ENCODE data around the gene NRSN1. TPM values are rescaled to one million over a fixed set of nuclear protein-coding genes. Genes with fewer than 3 reads are reported as not detected.

Gene NRSN1
- total and polyA plus RNA-seq, 9 of the 15 experiments (the other 6 are each of a cell fraction or from before 2014, with no cell fraction given) = not detected

DNA sequence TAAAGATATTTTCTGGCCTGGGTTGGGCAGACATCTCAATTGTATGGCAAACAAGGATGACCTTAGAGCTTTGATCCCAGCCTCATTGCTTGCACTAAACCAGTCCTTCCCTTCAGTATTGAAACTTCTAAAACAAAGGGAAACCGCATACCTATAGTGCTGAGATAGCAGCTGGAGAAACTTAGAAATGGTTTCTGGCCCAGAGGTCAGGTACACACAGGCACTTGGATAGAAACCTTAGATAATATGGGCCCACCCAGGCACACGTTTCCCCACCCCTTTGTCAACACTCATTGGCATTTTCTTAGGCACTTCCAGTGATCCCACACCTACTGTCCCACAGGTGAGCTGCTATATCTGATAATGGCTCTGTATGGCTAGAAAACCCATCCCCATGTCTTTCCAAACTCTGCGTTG is 22.1 kb downstream of the NRSN1 start:
- no peaks in the 10 kb centered on the region for H3K79me2 ChIP-seq (ENCODE audit: control insufficient read depth, insufficient read depth, low read length)
- intact Hi-C loops (cut with micrococcal nuclease) (no loop called here), in situ Hi-C loops (cut with MboI) (no loop called here)
- no peak overlapping the region for H3K27ac ChIP-seq (ENCODE audit: extremely low read depth, low read depth, low read length)
- no peak overlapping the region for H3K4me2 ChIP-seq (ENCODE audit: insufficient read depth, low read length)
- no peaks in the 10 kb centered on the region for H3K27me3 ChIP-seq (ENCODE audit: control insufficient read depth in 2 of 2, insufficient read depth in 2 of 2, low read length in 2 of 2)
- no peaks in the 10 kb centered on the region for H4K20me1 ChIP-seq (replicated peaks; ENCODE audit: control insufficient read depth, insufficient read depth, low read length)
- H3K9ac ChIP-seq (ENCODE audit: insufficient read depth in 1 of 2, low read depth in 2 of 2, low read length in 2 of 2) = no peak overlapping the region
- BruUV-seq (replicated peaks) = no TSS peak
- H3K9me3 ChIP-seq (replicated peaks; ENCODE audit: control insufficient read depth, insufficient read depth, low read depth, low read length) = no peaks in the 10 kb centered on the region
- H3K9me1 ChIP-seq (ENCODE audit: control insufficient read depth, insufficient read depth, low read length) = no peaks in the 10 kb centered on the region
- H3K36me3 ChIP-seq (ENCODE audit: control insufficient read depth, insufficient read depth, low read length) = no peaks in the 10 kb centered on the region
- DNase-seq (ENCODE audit: extremely low read depth in 1 of 4, low spot score in 3 of 4) (no peak), FAIRE-seq (no peak), ATAC-seq (no peak)
- H3K4me1 ChIP-seq (replicated peaks in 1 of 2; ENCODE audit: control insufficient read depth in 2 of 2, insufficient read depth in 2 of 2, low read length in 2 of 2) = no peaks in the 10 kb centered on the region
- 0% methylated on average over 3 of the region's 3 CpGs for WGBS (ENCODE audit: insufficient coverage, low coverage, missing lambda C conversion rate)
- CTCF ChIA-PET (ENCODE audit: low intra/inter-chr PET ratio) = no interaction called here
- no peak overlapping the region for H3K4me3 ChIP-seq
- H2AFZ ChIP-seq (ENCODE audit: low read depth, low read length) = no peak overlapping the region
- POLR2A ChIA-PET = no interaction called here
- TF ChIP-seq YY1 (IDR thresholded peaks at IDR 0.05; ENCODE audit: borderline replicate concordance in 1 of 3, control insufficient read depth in 1 of 3, extremely low read depth in 1 of 3, insufficient read depth in 3 of 3, insufficient read length in 1 of 3, insufficient replicate concordance in 2 of 3, low read depth in 1 of 3, low read length in 2 of 3) (no peak), FOXJ2 (tag; IDR thresholded peaks at IDR 0.05) (no peak), STAG1 (CRISPR knock-in tag; IDR thresholded peaks at IDR 0.05; ENCODE audit: borderline replicate concordance) (no peak), NUFIP1 (IDR thresholded peaks at IDR 0.05; ENCODE audit: partially characterized antibody) (no peak), ARNT (IDR thresholded peaks at IDR 0.05) (no peak), HDAC3 (IDR thresholded peaks at IDR 0.05; ENCODE audit: borderline replicate concordance, partially characterized antibody) (no peak), PTBP1 (IDR thresholded peaks at IDR 0.05; ENCODE audit: low read depth, low read length) (no peak), ZNF507 (tag; conservative IDR thresholded peaks at IDR 0.05) (no peak), ZBTB7A (IDR thresholded peaks at IDR 0.05; ENCODE audit: borderline replicate concordance, control insufficient read depth, low read depth, low read length) (no peak), KAT2B (IDR thresholded peaks at IDR 0.05; ENCODE audit: low read depth, low read length) (no peak), POLR2AphosphoS5 (IDR thresholded peaks at IDR 0.05; ENCODE audit: control insufficient read depth, insufficient read depth, low read depth, low read length) (no peak), ZNF121 (CRISPR knock-in tag; conservative IDR thresholded peaks at IDR 0.05) (no peak), ZFP1 (CRISPR knock-in tag; IDR thresholded peaks at IDR 0.05) (no peak), MEIS2 (IDR thresholded peaks at IDR 0.05; ENCODE audit: partially characterized antibody) (no peak), NBN (IDR thresholded peaks at IDR 0.05; ENCODE audit: low read depth) (no peak)
- TF ChIP-seq, protein P1, sequence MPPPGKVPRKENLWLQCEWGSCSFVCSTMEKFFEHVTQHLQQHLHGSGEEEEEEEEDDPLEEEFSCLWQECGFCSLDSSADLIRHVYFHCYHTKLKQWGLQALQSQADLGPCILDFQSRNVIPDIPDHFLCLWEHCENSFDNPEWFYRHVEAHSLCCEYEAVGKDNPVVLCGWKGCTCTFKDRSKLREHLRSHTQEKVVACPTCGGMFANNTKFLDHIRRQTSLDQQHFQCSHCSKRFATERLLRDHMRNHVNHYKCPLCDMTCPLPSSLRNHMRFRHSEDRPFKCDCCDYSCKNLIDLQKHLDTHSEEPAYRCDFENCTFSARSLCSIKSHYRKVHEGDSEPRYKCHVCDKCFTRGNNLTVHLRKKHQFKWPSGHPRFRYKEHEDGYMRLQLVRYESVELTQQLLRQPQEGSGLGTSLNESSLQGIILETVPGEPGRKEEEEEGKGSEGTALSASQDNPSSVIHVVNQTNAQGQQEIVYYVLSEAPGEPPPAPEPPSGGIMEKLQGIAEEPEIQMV (tag; conservative IDR thresholded peaks at IDR 0.05; ENCODE audit: low read depth) = no peak
- TF ChIP-seq, protein P2, sequence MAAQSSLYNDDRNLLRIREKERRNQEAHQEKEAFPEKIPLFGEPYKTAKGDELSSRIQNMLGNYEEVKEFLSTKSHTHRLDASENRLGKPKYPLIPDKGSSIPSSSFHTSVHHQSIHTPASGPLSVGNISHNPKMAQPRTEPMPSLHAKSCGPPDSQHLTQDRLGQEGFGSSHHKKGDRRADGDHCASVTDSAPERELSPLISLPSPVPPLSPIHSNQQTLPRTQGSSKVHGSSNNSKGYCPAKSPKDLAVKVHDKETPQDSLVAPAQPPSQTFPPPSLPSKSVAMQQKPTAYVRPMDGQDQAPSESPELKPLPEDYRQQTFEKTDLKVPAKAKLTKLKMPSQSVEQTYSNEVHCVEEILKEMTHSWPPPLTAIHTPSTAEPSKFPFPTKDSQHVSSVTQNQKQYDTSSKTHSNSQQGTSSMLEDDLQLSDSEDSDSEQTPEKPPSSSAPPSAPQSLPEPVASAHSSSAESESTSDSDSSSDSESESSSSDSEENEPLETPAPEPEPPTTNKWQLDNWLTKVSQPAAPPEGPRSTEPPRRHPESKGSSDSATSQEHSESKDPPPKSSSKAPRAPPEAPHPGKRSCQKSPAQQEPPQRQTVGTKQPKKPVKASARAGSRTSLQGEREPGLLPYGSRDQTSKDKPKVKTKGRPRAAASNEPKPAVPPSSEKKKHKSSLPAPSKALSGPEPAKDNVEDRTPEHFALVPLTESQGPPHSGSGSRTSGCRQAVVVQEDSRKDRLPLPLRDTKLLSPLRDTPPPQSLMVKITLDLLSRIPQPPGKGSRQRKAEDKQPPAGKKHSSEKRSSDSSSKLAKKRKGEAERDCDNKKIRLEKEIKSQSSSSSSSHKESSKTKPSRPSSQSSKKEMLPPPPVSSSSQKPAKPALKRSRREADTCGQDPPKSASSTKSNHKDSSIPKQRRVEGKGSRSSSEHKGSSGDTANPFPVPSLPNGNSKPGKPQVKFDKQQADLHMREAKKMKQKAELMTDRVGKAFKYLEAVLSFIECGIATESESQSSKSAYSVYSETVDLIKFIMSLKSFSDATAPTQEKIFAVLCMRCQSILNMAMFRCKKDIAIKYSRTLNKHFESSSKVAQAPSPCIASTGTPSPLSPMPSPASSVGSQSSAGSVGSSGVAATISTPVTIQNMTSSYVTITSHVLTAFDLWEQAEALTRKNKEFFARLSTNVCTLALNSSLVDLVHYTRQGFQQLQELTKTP (IDR thresholded peaks at IDR 0.05; ENCODE audit: low read depth in 1 of 2, partially characterized antibody in 2 of 2) = no peak

All from K562 (cell line).